DOHH2 (cell line): ENCODE measurements around the gene EHMT1.

Experiments
- EZH2phosphoT487 ChIP-seq: fragments of 200-600 bp; sonication (generic); IDR thresholded peaks from 2 replicates; pipeline ENCODE4 v1.6.1; 2017; ENCODE audit warnings: borderline replicate concordance, mild to moderate bottlenecking, antibody characterized with exemption, low read length, moderate library complexity, mixed read lengths
- TF ChIP-seq, protein P1 (sequence below): fragments of 200-600 bp; sonication (generic); IDR thresholded peaks from one replicate; pipeline ENCODE4 v1.5.1; 2014; ENCODE audit warnings: antibody characterized with exemption, mild to moderate bottlenecking, low read depth, low read length; ENCODE audit not compliant: poor library complexity, severe bottlenecking

DNA sequence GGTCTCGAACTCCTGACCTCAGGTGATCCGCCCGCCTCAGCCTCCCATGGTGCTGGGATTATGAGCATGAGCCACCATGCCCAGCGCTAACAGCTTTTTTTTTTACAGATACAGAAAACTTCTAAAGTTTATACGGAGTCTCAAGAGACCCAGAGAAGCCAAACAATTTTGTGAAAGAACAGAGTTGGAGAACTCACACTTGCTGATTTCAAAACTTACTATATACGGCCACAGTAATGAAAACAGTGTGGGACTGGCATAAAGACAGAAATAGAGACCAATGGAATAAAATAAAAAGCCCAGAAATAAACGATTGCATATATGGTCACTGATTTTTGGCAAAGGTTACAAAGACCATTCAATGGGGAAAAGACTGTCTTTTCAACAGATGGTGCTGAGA is 173.1 kb downstream of the EHMT1 start:
- TF ChIP-seq, protein P1, sequence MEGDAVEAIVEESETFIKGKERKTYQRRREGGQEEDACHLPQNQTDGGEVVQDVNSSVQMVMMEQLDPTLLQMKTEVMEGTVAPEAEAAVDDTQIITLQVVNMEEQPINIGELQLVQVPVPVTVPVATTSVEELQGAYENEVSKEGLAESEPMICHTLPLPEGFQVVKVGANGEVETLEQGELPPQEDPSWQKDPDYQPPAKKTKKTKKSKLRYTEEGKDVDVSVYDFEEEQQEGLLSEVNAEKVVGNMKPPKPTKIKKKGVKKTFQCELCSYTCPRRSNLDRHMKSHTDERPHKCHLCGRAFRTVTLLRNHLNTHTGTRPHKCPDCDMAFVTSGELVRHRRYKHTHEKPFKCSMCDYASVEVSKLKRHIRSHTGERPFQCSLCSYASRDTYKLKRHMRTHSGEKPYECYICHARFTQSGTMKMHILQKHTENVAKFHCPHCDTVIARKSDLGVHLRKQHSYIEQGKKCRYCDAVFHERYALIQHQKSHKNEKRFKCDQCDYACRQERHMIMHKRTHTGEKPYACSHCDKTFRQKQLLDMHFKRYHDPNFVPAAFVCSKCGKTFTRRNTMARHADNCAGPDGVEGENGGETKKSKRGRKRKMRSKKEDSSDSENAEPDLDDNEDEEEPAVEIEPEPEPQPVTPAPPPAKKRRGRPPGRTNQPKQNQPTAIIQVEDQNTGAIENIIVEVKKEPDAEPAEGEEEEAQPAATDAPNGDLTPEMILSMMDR = no peak
- no peak for TF ChIP-seq EZH2phosphoT487
